GM12891 (cell line): ENCODE measurements around the gene TPI1.
"Not testable (repeated sequence)": the region's sequence is repeated elsewhere in the genome, so short reads cannot be mapped to it uniquely, and the experiment has no call there.

Source experiments
- DNase-seq: peaks from one replicate; pipeline ENCODE4 v3.0.0; 2011; ENCODE audit warnings: low spot score; ENCODE audit not compliant: insufficient read length
- FAIRE-seq: peaks from 2 replicates; lab custom pipeline; 2011; peaks lifted over from hg19 to GRCh38; lab: Jason Lieb, UNC
- PAX5 ChIP-seq: IDR thresholded peaks from 2 replicates; pipeline ENCODE4 v1.6.1; 2011; ENCODE audit warnings: low read length, moderate library complexity, mild to moderate bottlenecking; ENCODE audit not compliant: insufficient read depth, severe bottlenecking
- POLR2A ChIP-seq: IDR thresholded peaks from 2 replicates; pipeline ENCODE4 v1.6.1; 2011; ENCODE audit warnings: low read depth, low read length, control low read depth
- POLR2AphosphoS5 ChIP-seq: IDR thresholded peaks from 2 replicates; pipeline ENCODE4 v1.6.1; 2011; ENCODE audit warnings: low read depth, low read length, control low read depth
- POU2F2 ChIP-seq: IDR thresholded peaks from 2 replicates; pipeline ENCODE4 v1.6.1; 2011; ENCODE audit warnings: low read depth, mild to moderate bottlenecking, control low read depth, low read length, moderate library complexity
- SPI1 ChIP-seq: IDR thresholded peaks from 2 replicates; pipeline ENCODE4 v1.6.1; 2011; ENCODE audit warnings: low read depth, low read length, control low read depth
- TAF1 ChIP-seq: IDR thresholded peaks from 2 replicates; pipeline ENCODE4 v1.6.1; 2011; ENCODE audit warnings: low read depth, low read length, control low read depth

Gene TPI1

DNA sequence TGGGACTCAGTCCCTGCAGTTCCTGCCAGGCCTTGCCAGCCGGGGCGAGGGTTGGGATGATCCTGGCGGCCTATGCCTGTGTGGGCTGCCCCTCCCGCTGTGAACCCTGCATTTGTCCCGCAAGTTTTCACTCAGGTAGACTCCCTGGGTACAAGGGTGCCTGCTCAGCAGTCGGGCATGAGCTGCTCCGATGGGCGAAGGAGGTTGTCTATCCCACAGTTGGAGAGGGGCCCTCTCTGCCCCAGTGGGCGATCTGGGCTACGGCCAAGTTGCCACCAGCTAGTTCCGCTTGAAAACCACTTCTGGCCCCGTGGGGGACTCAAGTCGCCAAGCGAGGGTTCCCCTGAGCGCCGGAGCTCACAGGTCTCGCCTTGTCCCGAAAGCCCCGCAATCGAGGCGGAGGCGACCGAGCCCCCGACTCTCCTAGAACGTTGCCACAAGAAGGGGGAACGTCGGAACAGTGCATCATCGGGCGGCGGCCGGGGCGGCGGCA lies 365 bp upstream of the TPI1 start:
- TF ChIP-seq POLR2A: no peak
- TF ChIP-seq POU2F2: no peak
- TF ChIP-seq SPI1: no peak
- TF ChIP-seq POLR2AphosphoS5: no peak
- no peak for TF ChIP-seq PAX5
- TF ChIP-seq TAF1: no peak
- no peak for DNase-seq
- FAIRE-seq: no peak

DNA sequence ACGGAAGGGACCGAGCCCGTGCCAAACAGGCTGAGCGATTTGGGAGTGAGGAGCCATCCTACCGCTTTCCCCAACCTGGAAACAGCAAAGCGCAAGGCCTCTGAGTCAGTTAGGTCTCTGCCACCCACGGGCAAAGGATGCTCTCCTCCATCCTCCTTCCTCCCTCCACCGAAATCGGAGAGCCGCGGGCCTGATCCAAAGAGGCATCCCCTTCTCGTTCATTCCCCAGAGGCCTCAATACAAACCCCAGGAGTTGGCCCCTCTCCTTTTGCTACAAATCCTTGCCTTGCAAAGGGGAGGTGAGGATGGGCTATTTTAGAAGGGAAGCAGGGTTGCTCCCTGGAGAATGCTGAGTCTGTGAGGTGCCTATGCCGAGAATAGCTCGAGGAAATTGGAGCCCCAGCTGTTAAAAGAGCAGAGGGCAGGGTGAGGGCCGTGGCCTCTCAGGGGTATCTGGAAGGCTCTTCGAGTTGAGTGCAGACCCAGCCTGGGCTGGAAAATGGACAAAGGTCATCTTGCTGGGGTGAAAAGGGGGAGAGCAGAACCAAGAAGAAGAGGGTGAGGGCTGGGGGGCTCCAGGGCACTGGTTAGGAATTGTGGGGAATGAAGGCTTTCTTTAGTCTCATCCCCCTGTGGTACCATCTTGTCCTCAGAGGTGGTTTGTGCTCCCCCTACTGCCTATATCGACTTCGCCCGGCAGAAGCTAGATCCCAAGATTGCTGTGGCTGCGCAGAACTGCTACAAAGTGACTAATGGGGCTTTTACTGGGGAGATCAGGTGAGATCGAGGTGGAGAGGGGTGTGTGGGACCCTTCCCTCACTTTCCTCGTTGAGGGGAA lies 1.1 kb downstream of the TPI1 start:
- DNase-seq (no peak), FAIRE-seq (peak; percentile 87)
- TF ChIP-seq POLR2A: no peak
- no peak for TF ChIP-seq SPI1
- no peak for TF ChIP-seq POLR2AphosphoS5
- TF ChIP-seq TAF1: no peak
- no peak for TF ChIP-seq POU2F2
- TF ChIP-seq PAX5: no peak

DNA sequence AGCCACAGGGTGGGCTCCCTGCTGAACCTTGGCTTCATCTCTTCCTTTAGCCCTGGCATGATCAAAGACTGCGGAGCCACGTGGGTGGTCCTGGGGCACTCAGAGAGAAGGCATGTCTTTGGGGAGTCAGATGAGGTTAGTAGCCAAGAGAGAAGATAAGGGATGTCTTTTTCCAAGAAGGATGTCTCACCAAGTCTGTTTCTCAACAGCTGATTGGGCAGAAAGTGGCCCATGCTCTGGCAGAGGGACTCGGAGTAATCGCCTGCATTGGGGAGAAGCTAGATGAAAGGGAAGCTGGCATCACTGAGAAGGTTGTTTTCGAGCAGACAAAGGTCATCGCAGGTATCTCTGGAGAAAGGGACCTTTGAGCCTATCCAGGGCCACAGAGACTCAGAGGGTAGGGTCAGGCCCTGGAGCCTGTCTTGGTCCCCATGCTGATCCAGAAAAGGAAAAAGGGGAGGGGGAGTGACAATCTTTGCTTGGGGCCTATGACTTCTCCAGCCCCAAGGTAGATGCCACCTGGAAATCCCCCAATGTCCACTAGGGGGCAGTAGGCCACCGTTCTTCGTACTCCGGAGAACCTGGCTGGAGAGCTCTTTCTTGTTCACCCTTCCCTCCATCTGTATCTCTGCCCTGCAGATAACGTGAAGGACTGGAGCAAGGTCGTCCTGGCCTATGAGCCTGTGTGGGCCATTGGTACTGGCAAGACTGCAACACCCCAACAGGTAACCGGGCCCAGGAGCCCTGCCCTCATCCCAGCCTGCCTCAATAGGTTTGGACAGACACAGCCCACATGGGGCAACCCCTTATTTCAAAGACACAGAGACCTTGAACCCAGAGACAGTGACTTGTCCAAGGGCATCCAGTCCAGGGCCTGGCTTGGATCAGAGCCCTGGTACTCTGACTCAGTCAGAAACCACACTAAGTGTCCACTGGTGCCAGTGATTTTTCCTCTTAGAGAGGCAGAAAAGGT lies 2.0 kb downstream of the TPI1 start:
- FAIRE-seq: peak; percentile 83
- no peak for DNase-seq

GRCh38 chr12:6870304-6870703 lies 3.0 kb downstream of the TPI1 start:
- DNase-seq, FAIRE-seq: not testable (repeated sequence)

More for the DNA sequence above, 2.0 kb downstream of the TPI1 start:
- TF ChIP-seq POLR2A: peak; percentile 16; the same call in 1 of the 2 replicates
- TF ChIP-seq SPI1: no peak

GRCh38 chr12:6871052-6871957 lies 4.0 kb downstream of the TPI1 start:
- peak; percentile 63 for TF ChIP-seq POLR2A
- no peak for TF ChIP-seq SPI1
- peak; percentile 80 for TF ChIP-seq POLR2AphosphoS5
- no peak for TF ChIP-seq PAX5
- TF ChIP-seq TAF1: no peak
- peak; percentile 77 for TF ChIP-seq POU2F2
- no peak for FAIRE-seq
- no peak for DNase-seq

DNA sequence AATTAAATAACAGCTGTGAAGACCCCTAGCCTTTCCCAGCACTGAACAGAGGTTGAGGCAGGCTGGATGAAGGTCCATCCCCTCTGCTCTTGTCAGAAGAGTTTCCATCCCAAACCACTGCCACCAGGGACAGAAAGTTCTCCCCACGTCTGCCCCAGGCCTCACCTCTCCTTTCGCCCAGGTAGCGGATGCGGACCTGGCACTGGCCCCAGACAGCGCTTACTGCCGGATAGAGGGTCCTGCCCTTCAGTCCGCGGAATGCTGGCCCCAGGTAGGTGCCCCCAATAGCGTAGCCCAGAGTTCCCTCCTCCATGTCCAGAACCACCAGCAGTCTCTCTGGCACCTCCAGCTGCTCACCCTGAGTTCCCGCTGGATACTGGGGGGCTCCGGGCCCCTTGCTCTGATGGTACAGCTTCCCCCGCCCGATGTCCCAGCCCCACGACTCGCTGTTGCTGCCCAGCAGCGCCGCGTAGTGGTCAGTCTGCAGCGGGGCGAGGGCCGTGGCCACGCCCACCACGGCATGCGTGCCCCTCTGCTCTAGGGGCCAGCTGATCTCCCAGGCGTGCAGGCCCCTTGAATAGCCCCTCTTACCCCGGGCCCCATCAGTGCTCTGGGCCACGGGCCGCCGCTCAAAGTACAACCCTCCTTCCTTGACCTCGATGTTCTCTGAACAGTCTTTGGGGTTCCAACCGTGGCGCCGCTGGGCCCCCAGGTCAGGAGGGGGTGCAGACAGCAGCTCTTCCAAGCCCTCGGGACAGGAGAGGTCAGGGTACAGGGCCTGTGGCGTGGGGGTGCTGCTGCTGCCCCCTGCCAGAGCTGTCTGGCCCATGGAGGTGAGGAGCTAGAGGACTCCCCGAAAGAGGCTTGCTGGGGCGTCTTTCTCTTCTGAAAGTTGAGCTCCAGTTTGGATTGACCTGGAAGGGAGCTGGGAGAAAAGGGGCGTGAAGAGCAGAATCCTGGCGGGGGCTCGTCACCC lies 5.0 kb downstream of the TPI1 start:
- TF ChIP-seq PAX5 (no peak), POLR2AphosphoS5 (no peak), POLR2A (0 out of 2 replicates have a peak, but pooled peaks have one; percentile 24), TAF1 (no peak), POU2F2 (no peak; the same call in 1 of the 2 replicates), SPI1 (no peak)
- DNase-seq (peak; percentile 76), FAIRE-seq (peak; percentile 93)

- FAIRE-seq (peak; percentile 90), DNase-seq (peak; percentile 96)
- TF ChIP-seq PAX5 (no peak), TAF1 (peak; percentile 54), SPI1 (peak; percentile 35; the same call in 1 of the 2 replicates), POLR2A (peak; percentile 17; the same call in 1 of the 2 replicates), POU2F2 (no peak), POLR2AphosphoS5 (no peak; the same call in none of the 2 replicates)
Measured at GRCh38 chr12:6873094-6874014, 6.0 kb downstream of the TPI1 start, which contains the start of gene SPSB2. SPSB2 (minus strand) TSS chr12:6873303; CDS start chr12:6872901, 402 bp downstream.

GRCh38 chr12:6874015-6874368 lies 6.7 kb downstream of the TPI1 start:
- not testable (repeated sequence) for FAIRE-seq, DNase-seq

GRCh38 chr12:6879824-6880223 lies 12.5 kb downstream of the TPI1 start:
- DNase-seq, FAIRE-seq: not testable (repeated sequence)
